GM12891 (cell line): ENCODE data around the gene DIABLO.
A peak's percentile ranks its signal among the peaks of the same experiment; 100 is the strongest.
"Not testable (repeated sequence)": the region's sequence is repeated elsewhere in the genome, so short reads cannot be mapped to it uniquely, and the experiment has no call there.

Experiments
- DNase-seq: peaks from one replicate; pipeline ENCODE4 v3.0.0; 2011; ENCODE audit warnings: low spot score; ENCODE audit not compliant: insufficient read length
- FAIRE-seq: peaks from 2 replicates; lab custom pipeline; 2011; peaks lifted over from hg19 to GRCh38; lab: Jason Lieb, UNC
- PAX5 ChIP-seq: IDR thresholded peaks from 2 replicates; pipeline ENCODE4 v1.6.1; 2011; ENCODE audit warnings: low read length, moderate library complexity, mild to moderate bottlenecking; ENCODE audit not compliant: insufficient read depth, severe bottlenecking
- POLR2A ChIP-seq: IDR thresholded peaks from 2 replicates; pipeline ENCODE4 v1.6.1; 2011; ENCODE audit warnings: low read depth, low read length, control low read depth
- POLR2AphosphoS5 ChIP-seq: IDR thresholded peaks from 2 replicates; pipeline ENCODE4 v1.6.1; 2011; ENCODE audit warnings: low read depth, low read length, control low read depth
- POU2F2 ChIP-seq: IDR thresholded peaks from 2 replicates; pipeline ENCODE4 v1.6.1; 2011; ENCODE audit warnings: low read depth, mild to moderate bottlenecking, control low read depth, low read length, moderate library complexity
- SPI1 ChIP-seq: IDR thresholded peaks from 2 replicates; pipeline ENCODE4 v1.6.1; 2011; ENCODE audit warnings: low read depth, low read length, control low read depth
- TAF1 ChIP-seq: IDR thresholded peaks from 2 replicates; pipeline ENCODE4 v1.6.1; 2011; ENCODE audit warnings: low read depth, low read length, control low read depth

Gene DIABLO

GRCh38 chr12:122204167-122205052 is 21.4 kb downstream of the DIABLO start:
- DNase-seq (no peak), FAIRE-seq (no peak)
- TF ChIP-seq POU2F2 (no peak), POLR2AphosphoS5 (no peak), PAX5 (no peak), SPI1 (no peak), TAF1 (no peak)

GRCh38 chr12:122203301-122204166 is 22.3 kb downstream of the DIABLO start, which contains the start of gene B3GNT4:
Gene B3GNT4 (plus strand): TSS chr12:122203709. CDS start chr12:122204619, 910 bp downstream.
- peak; percentile 90 for FAIRE-seq
- TF ChIP-seq PAX5 (peak; percentile 75), POLR2A (no peak), POLR2AphosphoS5 (no peak), TAF1 (no peak)
- peak; percentile 56 for DNase-seq

- FAIRE-seq, DNase-seq: not testable (repeated sequence)
- TF ChIP-seq PAX5: peak; percentile 8
These were observed 23.0 kb downstream of the DIABLO start for GRCh38 chr12:122202811-122203210.

GRCh38 chr12:122202017-122202416 is 23.8 kb downstream of the DIABLO start:
- DNase-seq (no peak), FAIRE-seq (no peak)
- TF ChIP-seq POU2F2 (no peak), POLR2A (no peak), PAX5 (no peak), POLR2AphosphoS5 (no peak), TAF1 (no peak), SPI1 (no peak)

- FAIRE-seq (no peak), DNase-seq (no peak)
- no peak for TF ChIP-seq SPI1
- TF ChIP-seq POU2F2: no peak
- TF ChIP-seq POLR2A: no peak
- TF ChIP-seq TAF1: no peak
- no peak for TF ChIP-seq POLR2AphosphoS5
- no peak for TF ChIP-seq PAX5
These were observed 24.5 kb downstream of the DIABLO start for GRCh38 chr12:122201381-122201780.

- no peak for TF ChIP-seq POLR2AphosphoS5
- no peak for TF ChIP-seq POLR2A
- TF ChIP-seq SPI1: no peak
- no peak for TF ChIP-seq TAF1
- no peak for TF ChIP-seq POU2F2
- no peak for TF ChIP-seq PAX5
- no peak for FAIRE-seq
- DNase-seq: no peak
These were observed 25.2 kb downstream of the DIABLO start for GRCh38 chr12:122200541-122201175.

GRCh38 chr12:122199484-122200355 is 26.1 kb downstream of the DIABLO start:
- no peak for DNase-seq
- FAIRE-seq: no peak
- TF ChIP-seq SPI1 (no peak), PAX5 (no peak), POLR2A (no peak), POU2F2 (no peak), TAF1 (no peak), POLR2AphosphoS5 (no peak)

GRCh38 chr12:122197612-122197966 is 28.3 kb downstream of the DIABLO start:
- TF ChIP-seq POLR2A: no peak
- FAIRE-seq (no peak), DNase-seq (no peak)

- no peak for DNase-seq
- TF ChIP-seq POLR2A (no peak), SPI1 (no peak), TAF1 (no peak), PAX5 (no peak), POLR2AphosphoS5 (no peak), POU2F2 (no peak)
- FAIRE-seq: no peak
These were observed 30.4 kb downstream of the DIABLO start for GRCh38 chr12:122195405-122195804.
